Renal cortex interstitium (tissue), 11 donors: Measurements from ENCODE around the gene DENND1B. TPM values are rescaled to one million over a fixed set of nuclear protein-coding genes. Genes with fewer than 3 reads are reported as not detected.
"Not testable (repeated sequence)": the region's sequence is repeated elsewhere in the genome, so short reads cannot be mapped to it uniquely, and the experiment has no call there.

Experiments
- DNase-seq, 11 donors: peaks; one replicate each; pipeline ENCODE4 v3.0.0-alpha.2; 2013; ENCODE audit warnings: low read depth in 9 of 11, low spot score in 4 of 11; ENCODE audit errors: extremely low read depth in 1 of 11
- polyA plus RNA-seq, 3 donors: library from polyadenylated mRNA; unstranded; fragments of 120-200 nt; gene quantifications; one replicate each; pipeline ENCODE4 v1.2.1, GENCODE V29; 2013; ENCODE audit not compliant: insufficient read length in 3 of 3

Gene DENND1B
- polyA plus RNA-seq, 3 donors = 10.5 to 12.9 (median 12.6) TPM

DNA sequence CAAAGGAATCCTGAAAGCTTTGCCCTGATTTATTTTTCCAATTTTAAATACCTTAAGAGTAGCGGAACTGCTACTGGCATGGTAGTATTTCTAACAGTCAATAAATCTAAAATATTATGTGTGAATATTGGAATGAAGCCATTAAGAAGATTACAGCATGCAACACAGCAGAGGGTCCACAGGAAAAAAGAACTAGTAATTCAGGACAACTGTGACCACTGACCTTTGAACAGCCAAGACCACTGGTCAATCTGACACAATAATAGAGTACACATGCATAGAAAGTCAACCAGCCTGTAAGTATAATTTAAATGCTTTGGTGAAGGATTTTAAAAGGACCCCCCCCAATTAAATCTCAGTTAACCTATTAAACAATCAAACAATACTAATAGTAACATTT, 171.0 kb downstream of the DENND1B start:
- DNase-seq = no peak

DNA sequence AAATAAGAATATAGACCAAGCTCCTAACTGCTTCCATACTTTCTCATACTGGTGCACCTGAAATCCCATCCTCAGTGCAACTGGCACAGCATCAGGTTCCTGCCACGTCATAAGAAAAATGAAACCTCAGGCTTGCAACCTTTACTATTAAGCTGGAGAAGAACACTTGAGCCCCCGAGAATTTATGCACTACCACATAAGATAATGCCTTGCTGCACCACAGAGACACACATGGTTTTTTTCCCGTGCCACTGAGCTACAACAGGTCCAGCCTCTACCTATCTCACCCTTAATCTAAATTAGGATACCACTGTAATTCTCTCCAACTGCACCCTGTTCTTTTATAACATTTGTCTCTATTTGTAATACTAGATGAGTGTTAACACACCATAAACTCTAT, 174.5 kb downstream of the DENND1B start:
- no peak for DNase-seq

- no peak for DNase-seq
Observed at GRCh38 chr1:197599789-197600188, 175.5 kb downstream of the DENND1B start.

- DNase-seq = no peak
Observed at GRCh38 chr1:197598935-197599334, 176.3 kb downstream of the DENND1B start.

- no peak for DNase-seq
Observed at GRCh38 chr1:197595304-197595904, 179.9 kb downstream of the DENND1B start.

DNA sequence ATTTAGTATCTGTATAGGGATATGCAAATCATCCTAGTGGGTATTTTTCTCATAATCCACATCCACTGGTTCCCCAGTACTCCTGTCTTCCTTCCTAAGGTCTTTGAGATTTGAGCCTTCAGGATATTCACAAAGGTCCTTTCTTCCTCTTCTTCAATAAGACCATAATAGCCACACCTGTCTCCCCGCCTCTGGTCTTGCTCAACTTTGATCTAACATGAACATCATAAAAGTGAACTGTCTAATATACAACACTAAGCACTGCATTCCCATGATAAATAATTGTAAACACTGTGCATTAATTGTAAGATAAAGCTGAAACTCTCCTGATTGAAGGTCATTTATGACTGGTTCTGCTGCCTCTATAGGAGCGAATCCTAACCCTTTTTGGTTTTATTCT, 184.6 kb downstream of the DENND1B start:
- DNase-seq = no peak

DNA sequence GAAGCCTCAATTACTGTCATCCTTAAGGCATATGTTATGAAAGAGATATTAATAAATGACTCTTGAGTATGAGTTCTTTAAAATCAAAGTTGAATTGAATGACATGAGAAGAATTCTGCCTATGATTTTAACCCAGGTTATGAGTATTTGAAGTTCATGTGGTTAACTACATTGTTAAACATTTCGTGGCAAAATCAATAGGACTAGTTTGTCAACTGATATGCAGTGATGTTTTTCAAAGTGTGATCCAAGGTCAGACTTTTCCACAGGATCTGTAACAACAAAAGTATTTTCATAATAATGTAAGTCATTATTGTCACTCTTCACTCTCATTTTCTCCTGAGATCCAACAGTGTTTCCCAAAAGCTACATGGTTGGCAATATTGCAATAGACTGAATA, 189.5 kb downstream of the DENND1B start:
- DNase-seq = no peak

- no peak for DNase-seq
Observed at GRCh38 chr1:197577580-197577979, 197.7 kb downstream of the DENND1B start.

GRCh38 chr1:197575531-197575930, 199.7 kb downstream of the DENND1B start:
- DNase-seq = not testable (repeated sequence)

GRCh38 chr1:197572169-197572568, 203.1 kb downstream of the DENND1B start:
- DNase-seq = no peak

- no peak for DNase-seq
Observed at GRCh38 chr1:197567442-197567841, 207.8 kb downstream of the DENND1B start.

DNA sequence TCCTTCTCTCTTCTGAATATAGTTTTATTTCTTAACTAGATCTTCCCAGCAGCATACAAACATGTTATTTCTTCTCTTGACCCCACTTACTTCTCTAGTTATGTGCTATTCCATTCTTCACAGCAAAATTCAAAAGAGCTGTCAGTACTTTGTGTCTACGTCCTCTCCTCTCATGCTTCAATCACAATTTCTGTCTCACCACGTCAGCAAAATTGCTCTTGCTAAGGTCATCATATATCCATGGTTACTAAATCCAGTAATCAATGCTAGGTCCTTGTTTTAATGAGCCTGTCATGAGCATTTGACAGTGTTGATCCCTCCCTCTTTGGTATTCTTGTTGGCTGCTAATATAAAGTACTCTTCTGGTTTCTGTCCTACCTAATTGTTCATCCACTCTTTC, 214.2 kb downstream of the DENND1B start:
- DNase-seq = no peak

DNA sequence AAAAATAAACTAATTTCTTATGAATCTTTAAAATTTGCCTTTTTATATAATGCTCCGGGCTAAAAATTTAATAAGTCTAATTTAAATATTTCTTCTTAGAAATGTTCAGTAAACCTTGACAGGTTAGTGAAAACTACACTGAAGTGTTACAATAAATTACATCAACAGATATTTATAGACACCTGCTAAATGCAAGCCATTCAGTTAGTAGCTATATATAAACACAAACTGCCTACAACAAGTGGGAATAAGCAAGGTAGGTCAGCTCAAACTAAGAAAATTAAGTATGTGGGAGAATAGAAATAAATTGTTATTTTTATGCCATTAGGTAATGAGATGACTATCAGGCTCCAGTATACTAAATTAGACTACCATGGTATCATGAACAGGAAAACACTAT, 215.6 kb downstream of the DENND1B start:
- DNase-seq = no peak

- DNase-seq = no peak
Observed at GRCh38 chr1:197559244-197559643, 216.0 kb downstream of the DENND1B start.

- no peak for DNase-seq
Observed at GRCh38 chr1:197557302-197557701, 218.0 kb downstream of the DENND1B start.

DNA sequence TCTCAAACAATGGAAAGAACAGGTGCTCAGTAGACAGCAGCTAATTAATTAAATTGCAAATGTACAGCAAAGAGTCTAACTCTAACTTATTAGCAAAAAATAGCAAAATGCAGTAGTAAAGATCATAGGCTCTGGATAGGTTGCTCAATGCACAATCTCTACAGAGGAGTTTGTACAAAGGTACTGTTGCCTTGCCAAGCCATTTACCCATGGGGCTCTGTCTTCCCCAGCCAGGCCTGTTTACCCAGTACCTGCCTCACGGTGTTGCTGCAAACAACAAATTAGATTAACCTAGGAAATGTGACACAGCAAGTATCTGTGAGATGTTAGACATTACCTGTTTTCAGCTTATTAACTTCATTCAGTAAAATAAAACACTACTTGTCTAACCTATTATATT, 222.0 kb downstream of the DENND1B start:
- DNase-seq = no peak

DNA sequence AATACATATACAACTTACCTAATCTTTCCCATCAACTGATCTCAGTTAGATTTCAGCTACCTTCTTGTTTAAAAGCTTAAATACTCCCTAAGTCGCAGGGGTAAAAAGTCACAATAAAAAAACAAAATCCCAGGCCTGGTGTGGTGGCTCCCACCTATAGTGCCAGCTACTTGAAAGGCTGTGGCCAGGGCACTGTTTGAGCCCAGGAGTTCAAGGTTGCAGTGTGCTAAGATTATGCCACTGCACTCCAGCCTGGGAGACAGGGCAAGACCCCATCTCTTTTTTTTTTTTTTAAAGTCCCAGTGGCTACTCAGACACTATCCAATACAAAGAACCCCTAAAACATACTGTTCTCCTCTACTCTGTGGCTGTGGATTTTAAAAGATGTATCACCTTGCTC, 228.3 kb downstream of the DENND1B start:
- DNase-seq = no peak

DNA sequence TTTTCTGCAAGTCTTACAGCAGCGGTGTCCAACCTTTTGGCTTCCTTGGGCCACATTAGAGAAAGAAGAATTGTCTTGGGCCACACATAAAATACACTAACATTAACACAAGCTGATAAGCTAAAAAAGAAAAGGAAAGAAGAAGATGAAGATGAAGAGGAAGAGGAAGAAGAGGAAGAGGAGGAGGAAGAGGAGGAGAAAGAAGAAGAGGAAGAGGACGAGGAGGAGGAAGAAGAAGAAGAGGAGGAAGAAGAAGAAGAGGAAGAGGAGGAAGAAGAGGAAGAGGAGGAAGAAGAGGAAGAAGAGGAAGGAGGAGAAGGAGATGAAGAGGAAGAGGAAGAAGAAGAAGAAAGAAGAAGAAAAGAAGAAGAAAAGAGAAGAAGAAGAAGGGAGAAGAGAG, 230.7 kb downstream of the DENND1B start:
- no peak for DNase-seq

DNA sequence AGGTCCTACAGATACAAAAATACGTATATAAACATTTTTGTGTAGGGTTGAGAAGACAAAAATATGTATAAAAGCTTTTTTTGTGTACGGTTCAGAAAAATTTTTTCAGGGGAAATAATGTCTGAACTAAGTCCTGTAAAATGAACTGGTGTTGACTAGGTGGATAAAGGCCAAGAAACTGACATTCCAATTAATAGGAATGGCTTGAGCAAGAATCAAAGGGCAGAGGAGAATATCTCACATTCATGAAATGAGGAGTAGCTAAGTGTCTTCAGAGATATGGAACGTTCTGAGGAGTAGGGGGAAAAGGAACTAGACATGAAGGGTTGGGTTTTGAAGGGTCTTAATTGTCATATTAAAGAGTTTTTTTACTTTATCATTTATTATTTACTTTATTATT, 231.2 kb downstream of the DENND1B start:
- DNase-seq = no peak

DNA sequence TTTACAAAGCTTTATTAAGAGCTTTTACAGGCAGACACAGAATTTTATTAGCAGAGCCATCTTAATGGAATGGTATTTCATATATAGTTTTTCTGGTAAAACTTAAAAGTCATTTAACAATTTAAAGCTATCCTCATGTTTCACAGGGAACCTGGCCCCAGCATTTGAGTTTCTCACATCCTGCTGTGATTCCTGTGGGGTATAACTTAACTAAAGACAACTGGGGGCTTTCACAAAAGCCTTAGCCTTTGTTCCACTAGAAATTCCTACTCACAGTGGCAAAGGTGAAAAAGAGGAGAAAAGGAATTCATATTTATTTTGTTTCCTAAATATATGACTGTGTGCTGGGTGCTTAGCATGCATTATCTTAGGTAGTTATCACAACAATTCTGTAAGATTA, 233.9 kb downstream of the DENND1B start:
- DNase-seq = no peak

DNA sequence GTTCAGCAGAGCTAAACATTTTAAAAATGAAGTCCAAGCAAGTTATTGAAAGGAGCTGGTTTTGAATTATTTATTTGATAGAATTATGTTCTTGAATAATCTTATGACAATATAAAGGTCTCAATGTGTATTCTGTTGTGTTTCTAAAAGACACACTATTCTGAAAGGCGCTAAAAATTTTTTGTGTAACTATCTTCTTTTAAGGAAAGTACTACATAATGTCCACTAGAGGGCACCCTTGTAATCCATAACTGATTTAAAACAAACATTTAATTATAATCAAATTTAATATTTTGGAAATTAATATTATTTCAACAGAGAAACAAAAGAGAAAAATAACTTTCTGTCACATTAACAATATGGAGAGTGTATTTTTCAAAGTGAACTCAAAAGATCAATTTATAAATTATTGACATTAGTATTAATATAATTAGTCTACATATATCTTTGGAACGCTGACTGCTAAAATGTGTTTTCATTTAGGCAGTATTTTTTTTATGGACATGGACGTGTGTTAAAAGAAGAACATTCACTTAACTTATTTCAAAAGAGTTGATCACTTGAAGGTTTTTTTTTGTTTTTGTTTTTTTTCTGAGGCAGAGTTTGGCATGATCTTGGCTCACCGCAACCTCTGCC, 248.4 kb downstream of the DENND1B start:
- DNase-seq = peak in 3 of 11 donors; percentile 3 to 7 (median 6)
